SK-N-SH (cell line): ENCODE data around the gene FHOD3.

ENCODE experiments used
- CTCF ChIP-seq: fragments of 200-600 bp; sonication (generic); IDR thresholded peaks from 2 replicates; pipeline ENCODE4 v1.6.1; 2017; ENCODE audit warnings: antibody characterized with exemption, mild to moderate bottlenecking, moderate library complexity
- EP300 ChIP-seq, 2 experiments: IDR thresholded peaks; 2 replicates each; pipeline versions ENCODE4 v1.4.0 to v1.6.1; 2012; ENCODE audit warnings: borderline replicate concordance in 1 of 2, low read depth in 1 of 2, low read length in 1 of 2
- FOXM1 ChIP-seq: IDR thresholded peaks from 2 replicates; pipeline ENCODE4 v1.4.0; 2012; ENCODE audit warnings: low read depth, mild to moderate bottlenecking
- IRF3 ChIP-seq: fragments of 150-350 bp; IDR thresholded peaks from 2 replicates; pipeline ENCODE4 v1.6.1; 2016; ENCODE audit warnings: mild to moderate bottlenecking, low read depth, low read length
- REST ChIP-seq: IDR thresholded peaks from 2 replicates; pipeline ENCODE4 v1.6.1; 2012; ENCODE audit warnings: mild to moderate bottlenecking, low read depth, low read length, moderate library complexity
- RFX5 ChIP-seq: IDR thresholded peaks from 2 replicates; pipeline ENCODE4 v1.6.1; 2012; ENCODE audit warnings: mild to moderate bottlenecking, improper control_type of control experiment, low read length
- TAF1 ChIP-seq: IDR thresholded peaks from 2 replicates; pipeline ENCODE4 v1.6.1; 2012; ENCODE audit warnings: low read depth, mild to moderate bottlenecking, low read length, moderate library complexity, borderline replicate concordance

GRCh38 chr18:36457683-36458082, 160.2 kb downstream of the FHOD3 start:
- no peak for TF ChIP-seq CTCF
- TF ChIP-seq REST: no peak
- no peak for TF ChIP-seq EP300 (IDR thresholded peaks at IDR 0.05; ENCODE audit: borderline replicate concordance in 1 of 2, low read depth in 1 of 2, low read length in 1 of 2)
- no peak for TF ChIP-seq TAF1
- no peak for TF ChIP-seq IRF3
- TF ChIP-seq FOXM1: no peak
- TF ChIP-seq RFX5: no peak
